NCI-H82 treated with DMSO at 0.1 percent for 48 hours (cell line): ENCODE results near the gene TM9SF3.
A peak's percentile ranks its signal among the peaks of the same experiment; 100 is the strongest.
"Not testable (repeated sequence)": the region's sequence is repeated elsewhere in the genome, so short reads cannot be mapped to it uniquely, and the experiment has no call there.

Experiments
- DNase-seq: peaks from one replicate; lab custom pipeline; 2025; ENCODE audit not compliant: unreplicated experiment; lab: John Stamatoyannopoulos, UW

Gene TM9SF3

DNA sequence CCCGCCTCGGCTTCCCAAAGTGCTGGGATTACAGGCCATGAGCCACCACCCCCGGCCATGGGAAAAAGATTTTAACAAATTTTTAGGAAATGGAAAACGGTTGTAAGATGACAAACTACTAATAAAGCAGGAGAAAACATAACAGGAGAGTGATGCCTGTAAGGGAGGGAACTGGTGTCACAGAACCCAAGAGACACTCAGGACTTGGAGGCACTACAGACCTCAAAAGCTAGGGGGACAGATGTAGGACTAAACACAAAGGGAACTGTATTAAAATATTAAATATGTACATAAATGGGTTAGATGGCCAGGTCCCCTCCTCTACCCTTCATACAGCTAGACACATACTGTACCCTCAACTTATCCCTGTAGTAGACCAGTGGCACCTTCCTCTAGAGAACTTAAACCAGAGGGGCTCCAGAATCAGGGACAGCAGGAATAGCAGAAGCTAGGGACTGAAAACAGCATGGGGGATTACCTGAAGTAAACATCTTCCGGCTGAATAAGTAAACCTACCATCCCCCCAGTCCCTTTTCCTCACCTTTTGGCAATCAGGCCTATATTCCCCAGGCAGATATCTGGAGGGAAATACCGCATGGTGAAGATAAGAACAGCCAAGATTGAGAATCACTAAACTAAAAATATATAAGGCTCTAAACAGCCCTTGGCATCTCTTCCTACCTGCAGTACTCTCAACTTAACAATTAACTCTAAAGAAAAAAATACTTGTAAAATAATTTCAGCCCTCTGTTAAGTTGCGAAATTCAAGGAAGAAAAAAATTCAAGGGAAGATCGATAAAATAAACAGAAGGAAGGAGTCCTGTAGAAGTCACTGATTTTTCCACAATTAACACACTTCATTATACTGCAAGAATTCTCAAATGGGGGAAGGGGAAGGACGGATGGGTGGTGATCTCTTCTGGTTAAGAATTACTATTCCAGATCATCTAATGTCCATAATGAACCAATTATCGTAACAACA lies 15.5 kb downstream of the TM9SF3 start:
- no peak for DNase-seq

DNA sequence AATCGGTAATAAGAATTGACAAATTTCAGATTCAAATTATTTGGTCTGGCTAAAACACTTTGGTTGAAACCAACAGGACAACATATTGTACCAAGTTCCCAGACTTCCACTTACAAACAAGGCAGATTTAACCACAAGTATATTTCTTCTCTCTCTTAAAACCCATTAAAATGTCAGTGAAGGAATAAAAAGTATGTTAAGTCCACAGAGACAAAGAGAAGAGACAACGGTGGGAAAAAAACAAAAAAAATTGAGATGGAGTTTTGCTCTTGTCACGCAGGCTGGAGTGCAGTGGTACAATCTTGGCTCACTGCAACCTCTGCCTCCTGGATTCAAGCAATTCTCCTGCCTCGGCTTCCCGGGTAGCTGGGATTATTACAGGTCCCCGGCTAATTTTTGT lies 16.3 kb downstream of the TM9SF3 start:
- no peak for DNase-seq

DNA sequence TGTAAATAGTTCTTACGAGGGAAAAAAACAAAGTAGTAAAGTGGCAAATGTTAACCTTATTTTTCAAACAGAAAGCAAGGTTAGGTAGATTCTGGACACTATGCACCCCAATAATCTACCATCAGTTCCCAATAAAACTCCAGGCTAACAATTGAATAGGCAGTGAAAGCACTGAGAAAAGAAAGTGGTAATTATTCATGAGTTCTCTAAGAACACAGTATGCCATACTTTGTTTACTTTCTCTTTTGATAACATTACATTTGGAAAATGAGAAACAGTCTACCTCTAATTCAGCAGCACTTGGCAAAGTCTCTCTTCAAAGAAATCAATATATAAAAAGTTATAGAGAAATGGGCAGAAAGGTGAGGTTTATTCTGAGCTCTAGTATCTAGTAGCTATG lies 18.4 kb downstream of the TM9SF3 start:
- no peak for DNase-seq

DNA sequence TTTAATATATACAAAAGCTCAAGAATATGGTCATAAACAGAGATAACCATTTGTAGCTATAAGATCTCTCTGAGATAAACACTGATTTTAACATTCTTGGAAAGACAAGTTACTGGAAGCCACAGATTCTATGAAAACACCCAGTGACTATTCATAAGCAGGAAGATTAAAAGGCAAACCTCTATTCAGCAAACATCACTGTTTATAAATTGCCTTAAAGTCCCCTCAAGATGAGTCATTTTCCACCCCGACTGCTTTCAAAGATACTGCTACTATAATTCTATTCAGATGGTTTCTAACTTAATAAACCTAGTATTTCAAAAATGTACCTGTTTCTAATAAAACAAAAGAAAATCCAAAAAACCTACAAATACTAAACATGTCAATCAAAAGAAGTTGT lies 21.0 kb downstream of the TM9SF3 start:
- DNase-seq = no peak

DNA sequence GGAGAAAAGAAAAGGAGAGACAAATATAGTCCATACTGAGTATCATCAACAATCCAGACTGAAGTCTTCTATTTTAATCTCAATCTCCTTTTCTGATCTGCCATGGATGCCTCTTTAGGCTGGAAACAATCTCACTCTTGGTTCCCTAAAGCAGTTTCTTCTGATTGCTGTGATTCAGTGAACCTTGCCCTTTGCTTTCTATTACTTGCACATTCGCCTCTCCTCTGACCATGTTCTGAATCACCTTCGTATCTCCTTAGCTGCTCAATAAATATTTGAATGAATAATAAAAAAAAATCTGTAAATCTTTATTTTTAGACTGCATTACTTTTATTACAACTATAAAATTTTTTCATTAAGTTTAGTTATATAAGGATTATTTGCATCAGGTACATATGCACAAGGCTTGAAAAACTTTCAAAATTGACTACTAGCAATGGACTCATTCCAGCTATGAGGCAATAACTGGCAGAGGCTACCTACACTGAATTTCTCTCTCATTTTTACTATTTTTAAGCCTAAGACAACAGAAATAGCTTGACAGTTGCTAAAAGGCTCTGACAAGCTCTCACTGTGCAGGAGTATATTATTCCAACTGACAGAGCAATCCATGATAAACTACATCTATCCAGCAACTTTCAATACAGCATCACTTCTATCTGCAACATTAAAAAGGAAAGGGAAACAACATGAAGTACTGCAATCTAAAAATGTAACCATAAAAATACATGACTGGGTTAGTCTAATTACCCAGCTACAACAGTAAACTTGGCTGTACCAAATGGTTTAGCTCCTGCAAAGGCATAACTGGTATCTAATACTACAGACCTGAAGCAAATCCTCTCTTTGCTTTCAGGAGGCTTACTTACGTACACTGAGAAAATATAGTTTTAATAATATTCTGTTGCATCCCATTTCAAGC lies 25.6 kb downstream of the TM9SF3 start:
- DNase-seq = no peak

DNA sequence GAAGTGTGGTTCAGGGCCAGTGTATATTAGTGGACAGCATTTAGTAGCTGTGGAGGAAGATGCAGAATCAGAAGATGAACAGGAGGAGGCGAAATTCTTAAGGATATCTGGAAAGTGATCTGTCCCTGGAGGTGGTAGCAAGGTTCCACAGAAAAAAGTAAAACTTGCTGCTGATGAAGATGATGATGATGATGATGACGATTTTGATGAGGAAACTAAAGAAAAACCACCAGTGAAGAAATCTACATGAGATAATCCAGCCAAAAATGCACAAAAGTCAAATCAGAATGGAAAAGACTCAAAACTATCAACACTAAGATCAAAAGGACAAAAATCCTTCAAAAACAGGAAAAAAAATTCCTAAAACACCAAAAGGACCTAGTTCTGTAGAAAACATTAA lies 26.3 kb downstream of the TM9SF3 start:
- no peak for DNase-seq

DNA sequence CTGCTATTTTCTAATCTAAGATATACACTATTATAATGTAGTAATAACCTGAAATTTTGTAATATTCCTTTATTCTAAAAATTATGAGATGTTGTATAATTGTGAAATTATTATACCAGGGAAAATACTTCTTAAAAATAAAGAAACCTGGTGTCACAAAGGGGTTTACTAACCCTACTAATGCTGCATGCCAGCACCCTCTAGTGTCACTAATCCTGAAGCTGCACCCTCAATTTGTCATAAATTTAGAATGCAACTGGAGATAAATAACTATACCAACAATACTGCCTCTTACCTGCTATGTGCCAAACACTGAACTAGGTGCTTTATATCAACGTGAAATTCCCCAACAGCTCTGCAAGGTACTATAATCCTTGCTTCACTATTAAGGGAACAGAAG lies 30.8 kb downstream of the TM9SF3 start:
- no peak for DNase-seq

DNA sequence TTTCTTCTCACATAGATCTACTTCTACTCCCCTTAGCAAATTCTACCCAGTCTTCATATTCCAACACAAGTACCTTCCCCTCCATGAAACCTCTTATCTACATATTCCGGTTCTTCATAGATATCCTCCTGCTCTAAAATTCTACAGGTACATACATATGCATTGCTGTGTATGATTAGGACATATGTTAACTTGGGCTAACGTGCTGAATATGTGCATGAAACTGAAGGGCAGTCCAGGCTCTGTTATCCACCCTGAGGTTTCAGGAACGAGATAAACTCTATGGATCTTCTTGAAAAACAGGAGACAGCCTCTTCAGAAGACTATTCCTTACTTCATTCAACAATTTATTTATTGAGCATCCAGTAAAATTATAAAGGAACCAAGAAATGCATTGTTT lies 31.5 kb downstream of the TM9SF3 start:
- no peak for DNase-seq

DNA sequence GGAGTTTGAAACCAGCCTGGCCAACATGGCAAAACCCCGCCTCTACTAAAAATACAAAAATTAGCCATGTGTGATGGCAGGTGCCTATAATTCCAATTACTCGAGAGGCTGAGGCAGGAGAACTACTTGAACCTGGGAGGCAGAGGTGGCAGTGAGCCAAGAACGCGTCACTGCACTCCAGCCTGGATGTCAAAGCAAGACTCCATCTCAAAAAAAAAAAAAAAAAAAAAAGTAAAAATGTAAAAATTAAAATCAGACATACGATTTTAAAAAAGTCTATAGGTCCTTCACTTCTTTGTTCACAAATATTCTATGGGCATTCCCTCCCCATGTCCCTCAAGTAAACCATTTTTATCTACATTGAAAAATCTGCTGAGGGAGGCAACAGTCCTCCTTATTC lies 38.2 kb downstream of the TM9SF3 start:
- DNase-seq = no peak

DNA sequence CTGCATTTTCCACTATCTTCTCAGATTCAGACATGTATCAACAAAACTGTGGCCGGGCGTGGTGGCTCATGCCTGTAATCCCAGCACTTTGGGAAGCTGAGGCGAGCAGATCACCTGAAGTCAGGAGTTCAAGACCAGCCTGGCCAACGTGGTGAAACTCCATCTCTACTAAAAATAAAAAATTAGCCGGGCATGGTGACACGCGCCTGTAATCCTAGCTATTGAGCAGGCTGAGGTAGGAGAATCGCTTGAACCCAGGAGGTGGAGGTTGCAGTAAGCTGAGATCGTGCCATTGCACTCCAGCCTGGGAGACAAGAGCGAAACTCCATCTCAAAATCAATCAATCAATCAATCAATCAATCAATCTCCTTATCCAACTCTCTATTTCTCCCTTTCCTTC lies 41.3 kb downstream of the TM9SF3 start:
- DNase-seq = not testable (repeated sequence)

DNA sequence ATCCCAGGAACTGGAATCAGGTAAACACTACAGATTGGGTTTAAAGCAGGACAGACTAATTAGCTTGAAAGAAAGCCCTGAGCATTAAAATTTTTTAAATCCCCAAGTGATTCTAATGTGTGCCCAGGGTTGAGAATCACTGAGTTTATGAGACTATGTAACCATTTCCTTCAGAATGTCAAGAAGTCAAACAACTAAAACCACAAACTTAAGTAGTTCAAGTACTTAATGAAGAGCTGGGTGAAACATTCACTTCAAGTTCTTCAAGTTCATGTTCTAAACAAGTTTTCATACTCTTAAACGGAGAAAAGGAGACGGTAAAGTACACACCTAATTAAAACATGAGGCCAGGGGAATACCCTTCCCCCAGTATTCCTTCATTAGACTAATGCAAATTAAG lies 44.9 kb downstream of the TM9SF3 start:
- no peak for DNase-seq

DNA sequence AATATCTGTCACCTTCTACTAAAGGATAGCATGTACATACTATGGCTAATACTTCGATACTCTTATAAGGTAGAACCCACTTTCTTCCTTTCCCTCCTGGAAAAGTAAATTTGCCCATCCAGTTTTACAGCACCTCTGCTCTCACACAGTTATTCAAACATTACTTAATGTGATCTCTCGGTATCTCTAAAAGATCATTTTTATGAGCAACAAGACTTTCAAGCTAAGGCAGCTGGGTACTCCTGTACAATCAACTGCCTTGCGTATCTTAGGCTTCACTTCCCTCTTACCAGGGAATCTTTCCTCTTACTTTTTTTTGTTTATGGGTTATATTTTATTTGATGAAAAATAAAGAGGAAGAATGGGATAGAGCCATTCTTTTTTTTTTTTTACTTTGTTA lies 46.6 kb downstream of the TM9SF3 start:
- DNase-seq = no peak

DNA sequence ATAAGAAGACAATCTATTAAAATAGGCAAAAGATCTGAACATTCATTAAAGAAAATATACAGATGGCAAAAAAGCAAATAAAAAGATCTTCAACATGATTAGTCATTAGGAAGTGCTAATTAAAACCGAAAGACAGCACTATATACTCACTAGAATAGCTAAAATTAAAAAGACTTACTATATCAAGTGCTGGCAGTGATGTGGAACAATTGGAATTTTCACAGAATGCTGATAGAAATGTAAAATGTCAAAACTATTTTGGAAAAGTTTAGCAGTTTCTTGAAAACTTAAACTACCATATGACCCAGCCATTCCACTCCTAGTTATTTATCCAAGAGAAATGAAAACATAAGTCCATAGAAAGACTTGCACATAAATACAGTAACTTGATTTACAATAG lies 48.1 kb downstream of the TM9SF3 start:
- DNase-seq = no peak

DNA sequence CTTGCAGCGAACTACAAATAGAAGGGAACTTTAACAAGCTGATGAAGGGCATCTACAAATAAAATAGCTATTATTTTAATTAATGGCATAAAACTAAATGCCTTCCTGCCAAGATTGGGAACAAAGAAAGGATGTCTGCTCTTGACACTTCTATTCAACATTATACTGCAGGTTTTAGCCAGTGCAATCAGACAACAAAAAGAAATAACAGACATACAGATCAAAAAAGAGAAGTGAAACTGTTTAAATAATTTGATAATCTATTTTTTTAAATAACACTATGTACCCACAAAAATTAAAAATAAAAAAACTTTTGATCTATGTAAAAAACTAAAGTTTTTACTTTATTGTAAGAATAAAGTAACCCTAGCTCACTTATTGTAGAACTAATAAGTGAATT lies 50.7 kb downstream of the TM9SF3 start:
- DNase-seq = no peak

DNA sequence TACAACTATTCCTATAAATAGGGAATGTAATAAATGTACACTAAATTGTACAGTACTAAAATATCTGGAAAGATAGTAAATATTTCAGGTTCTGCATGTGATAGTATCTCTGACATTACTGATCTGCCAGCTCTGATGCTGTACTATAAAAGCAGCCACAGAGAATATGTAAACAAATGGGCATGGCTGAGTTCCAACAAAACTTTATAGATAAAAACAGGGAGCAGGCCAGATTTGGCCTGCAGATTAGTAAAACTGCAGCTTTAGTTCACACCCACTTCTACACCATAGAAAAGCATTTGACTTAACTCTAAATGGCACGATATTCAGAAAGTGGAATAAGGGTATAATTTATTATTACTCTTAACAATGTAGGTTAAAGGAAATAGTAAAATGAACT lies 54.3 kb downstream of the TM9SF3 start:
- DNase-seq = no peak

DNA sequence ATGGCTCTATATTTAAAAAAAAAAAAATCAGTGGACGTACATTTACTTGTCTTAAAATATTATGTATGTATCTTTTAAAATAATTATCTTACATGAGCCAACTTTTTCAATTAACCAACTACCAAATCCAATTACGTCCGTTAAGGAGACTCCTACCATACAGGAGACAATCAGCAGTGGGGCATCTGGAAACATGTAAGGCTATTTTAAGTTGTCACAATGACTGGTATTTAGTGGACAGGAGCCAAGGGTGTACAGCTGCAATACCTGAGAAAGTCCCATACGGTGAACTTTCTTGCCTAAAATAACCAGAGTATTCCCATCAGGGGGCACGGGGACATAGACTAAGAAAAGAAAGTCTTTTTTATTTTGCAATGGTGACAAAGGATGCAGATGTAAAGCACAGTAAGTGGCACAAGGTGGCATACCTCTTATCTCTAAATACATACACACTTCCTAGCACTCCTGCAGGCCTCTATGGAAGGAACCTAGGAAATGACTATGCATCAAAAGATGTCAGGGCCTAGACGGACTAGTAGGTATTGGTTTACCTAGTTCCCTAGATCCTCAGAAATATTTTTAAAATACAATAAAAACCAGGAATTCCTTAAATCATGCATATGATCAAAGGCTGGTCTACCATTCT lies 57.1 kb downstream of the TM9SF3 start:
- no peak for DNase-seq

DNA sequence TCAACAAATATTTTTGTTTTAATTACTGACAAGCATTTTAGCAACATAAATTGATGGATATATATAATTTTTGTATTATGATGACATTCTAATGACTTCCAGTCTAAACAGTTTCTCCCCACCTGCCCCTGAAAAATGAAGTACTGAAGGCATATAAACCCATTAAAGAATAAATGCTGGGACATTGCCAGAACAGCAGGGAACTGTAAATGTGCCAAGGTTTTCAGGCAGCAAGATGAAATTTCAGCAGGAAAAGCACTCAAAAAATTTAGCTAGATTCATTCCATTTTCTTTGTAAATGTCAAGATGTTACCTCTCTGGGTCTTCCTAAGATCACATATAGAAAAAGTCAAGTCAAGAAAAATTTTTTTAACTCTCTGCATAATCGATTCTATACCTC lies 62.1 kb downstream of the TM9SF3 start:
- no peak for DNase-seq

DNA sequence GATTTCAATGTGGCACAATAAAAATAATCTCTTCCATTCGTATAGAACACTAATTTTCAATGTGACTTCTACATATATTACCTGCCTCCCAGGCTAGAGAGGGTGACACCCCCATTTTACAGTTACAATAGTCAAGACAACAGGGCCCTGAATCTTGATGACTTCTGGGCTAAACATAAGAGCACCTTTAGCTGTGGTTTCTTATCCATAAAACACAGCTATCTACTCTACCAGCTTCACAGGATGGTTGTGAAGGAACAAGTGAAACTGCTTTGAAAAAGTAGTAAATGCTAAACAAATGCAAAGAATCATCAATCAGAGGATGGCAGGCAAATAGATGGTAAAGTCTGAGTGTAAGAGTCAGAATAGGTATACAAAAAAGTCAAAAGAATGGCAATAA lies 69.5 kb downstream of the TM9SF3 start:
- no peak for DNase-seq

DNA sequence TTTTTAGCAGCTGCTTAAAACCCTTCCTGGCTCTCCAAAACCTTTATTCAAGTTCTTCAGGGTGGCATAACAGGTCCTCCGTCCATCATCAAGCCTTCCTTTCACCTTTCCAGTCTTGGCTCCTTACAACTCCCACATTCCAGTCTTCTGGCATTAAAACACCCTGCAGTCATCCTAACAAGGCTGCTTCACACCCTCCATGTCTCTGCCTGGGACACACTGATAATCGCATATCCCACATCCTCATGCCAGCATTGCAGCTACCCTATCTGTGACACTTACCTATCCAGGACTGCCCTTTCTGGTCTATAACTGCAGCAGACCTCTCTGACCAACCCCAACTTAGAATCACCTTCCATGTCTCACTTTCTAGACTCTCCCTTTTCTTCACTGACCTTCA lies 70.5 kb downstream of the TM9SF3 start:
- no peak for DNase-seq

DNA sequence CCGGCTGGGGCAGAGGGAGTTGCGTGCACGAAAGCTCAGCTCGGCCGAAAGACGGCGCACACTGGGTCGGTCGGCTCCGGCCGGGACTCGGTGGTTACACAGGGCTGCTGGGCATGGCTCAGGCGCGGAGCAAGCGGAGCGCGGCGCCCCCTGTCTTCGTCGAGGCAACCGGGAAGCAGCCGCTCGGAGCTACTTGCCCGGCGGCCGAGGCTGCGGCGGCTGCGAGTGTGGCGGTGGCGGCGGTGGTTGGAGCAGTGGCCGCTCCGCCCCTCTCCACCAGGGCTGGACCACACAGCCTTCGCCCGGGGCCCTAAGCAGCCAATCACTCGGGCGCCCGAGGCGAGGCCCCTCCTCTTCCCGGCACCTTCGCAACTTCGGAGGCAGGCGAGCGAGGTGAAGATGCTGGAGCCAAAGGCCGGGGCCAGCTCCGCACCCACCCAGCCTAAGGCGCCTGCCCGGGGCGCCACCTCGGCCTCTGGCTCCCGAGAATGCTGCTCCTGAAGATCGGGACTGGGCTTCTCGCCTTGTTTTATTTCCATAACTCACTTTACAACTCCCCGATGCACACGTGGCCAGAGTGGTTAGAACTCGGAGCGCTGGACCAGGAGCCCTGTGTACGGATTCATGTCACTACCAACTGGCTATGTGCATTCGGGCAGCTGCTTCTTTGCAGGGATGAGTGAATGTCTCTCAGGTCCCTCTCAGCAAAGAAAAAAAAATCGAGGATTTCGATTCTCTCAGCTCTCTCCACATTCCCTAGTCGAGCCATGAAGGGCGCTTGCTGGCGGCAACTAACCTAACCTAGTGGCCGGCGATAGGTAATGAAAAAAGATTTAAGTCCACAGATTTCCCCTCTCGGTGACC lies 72.9 kb downstream of the TM9SF3 start, which contains the start of gene TLL2:
TLL2 (minus strand) TSS at position 229 of the 864 bp plus-strand sequence. CDS start 241 bp downstream, outside the sequence.
- DNase-seq = peak; percentile 35
